ENCODE measurements around the gene CPEB3.

GRCh38 chr10:92187101-92187500, 103.8 kb downstream of the CPEB3 start:
- no peak for TF ChIP-seq CTCF (IDR thresholded peaks at IDR 0.05)
- TF ChIP-seq POLR2A (IDR thresholded peaks at IDR 0.05) = no peak
